Measurements from ENCODE around the gene ZNF618. TPM values are rescaled to one million over a fixed set of nuclear protein-coding genes. Genes with fewer than 3 reads are reported as not detected.
A peak's percentile ranks its signal among the peaks of the same experiment; 100 is the strongest.

The ZNF618 gene
- total and polyA plus RNA-seq, 2 experiments from 2014 or later: 12.1 to 22.1 TPM

DNA sequence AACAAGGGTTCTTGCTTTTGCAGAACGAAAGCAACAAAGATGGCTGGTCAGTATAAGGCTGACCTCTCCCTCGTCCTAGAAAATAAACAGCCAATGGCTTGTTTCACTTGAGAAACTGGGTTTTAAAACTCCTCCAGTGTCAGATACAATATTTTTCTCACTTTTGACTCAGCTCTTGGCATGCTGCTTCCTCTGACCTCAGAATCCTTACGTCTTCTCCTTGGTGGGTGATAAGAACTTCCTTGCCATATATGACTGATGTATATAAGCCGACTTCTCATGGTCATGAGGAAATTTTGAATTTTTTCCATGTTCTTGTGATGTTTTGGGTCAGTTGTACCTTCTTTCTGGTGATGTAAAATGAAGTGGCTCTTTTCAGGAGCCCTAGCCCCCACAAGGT is 3.8 kb downstream of the ZNF618 start:
- DNase-seq (ENCODE audit: low spot score) (no peak), ATAC-seq (no peak)
- H3K4me2 ChIP-seq: no peak overlapping the region
- Mint-ChIP-seq H3K9me3 (no peaks in the 10 kb centered on the region), H3K27ac (no peak overlapping the region), H3K4me3 (no peak overlapping the region), H3K4me1 (peaks cover 55% of the 10 kb centered on the region), H3K36me3 (ENCODE audit: low read depth) (no peaks in the 10 kb centered on the region), H3K27me3 (ENCODE audit: insufficient read depth, low read depth, poor library complexity) (peaks cover 6% of the 10 kb centered on the region)
- no peak overlapping the region for H2AFZ ChIP-seq
- TF ChIP-seq ZNF114 (CRISPR knock-in tag; IDR thresholded peaks at IDR 0.05) (no peak), JUNB (IDR thresholded peaks at IDR 0.05; ENCODE audit: unreplicated experiment) (no peak), ZNF331 (CRISPR knock-in tag; IDR thresholded peaks at IDR 0.05; ENCODE audit: low read depth) (no peak), EZH2 (IDR thresholded peaks at IDR 0.05; ENCODE audit: low read depth, unreplicated experiment) (no peak), STAT1 (IDR thresholded peaks at IDR 0.05; ENCODE audit: unreplicated experiment) (no peak)
- TF ChIP-seq, protein P1, sequence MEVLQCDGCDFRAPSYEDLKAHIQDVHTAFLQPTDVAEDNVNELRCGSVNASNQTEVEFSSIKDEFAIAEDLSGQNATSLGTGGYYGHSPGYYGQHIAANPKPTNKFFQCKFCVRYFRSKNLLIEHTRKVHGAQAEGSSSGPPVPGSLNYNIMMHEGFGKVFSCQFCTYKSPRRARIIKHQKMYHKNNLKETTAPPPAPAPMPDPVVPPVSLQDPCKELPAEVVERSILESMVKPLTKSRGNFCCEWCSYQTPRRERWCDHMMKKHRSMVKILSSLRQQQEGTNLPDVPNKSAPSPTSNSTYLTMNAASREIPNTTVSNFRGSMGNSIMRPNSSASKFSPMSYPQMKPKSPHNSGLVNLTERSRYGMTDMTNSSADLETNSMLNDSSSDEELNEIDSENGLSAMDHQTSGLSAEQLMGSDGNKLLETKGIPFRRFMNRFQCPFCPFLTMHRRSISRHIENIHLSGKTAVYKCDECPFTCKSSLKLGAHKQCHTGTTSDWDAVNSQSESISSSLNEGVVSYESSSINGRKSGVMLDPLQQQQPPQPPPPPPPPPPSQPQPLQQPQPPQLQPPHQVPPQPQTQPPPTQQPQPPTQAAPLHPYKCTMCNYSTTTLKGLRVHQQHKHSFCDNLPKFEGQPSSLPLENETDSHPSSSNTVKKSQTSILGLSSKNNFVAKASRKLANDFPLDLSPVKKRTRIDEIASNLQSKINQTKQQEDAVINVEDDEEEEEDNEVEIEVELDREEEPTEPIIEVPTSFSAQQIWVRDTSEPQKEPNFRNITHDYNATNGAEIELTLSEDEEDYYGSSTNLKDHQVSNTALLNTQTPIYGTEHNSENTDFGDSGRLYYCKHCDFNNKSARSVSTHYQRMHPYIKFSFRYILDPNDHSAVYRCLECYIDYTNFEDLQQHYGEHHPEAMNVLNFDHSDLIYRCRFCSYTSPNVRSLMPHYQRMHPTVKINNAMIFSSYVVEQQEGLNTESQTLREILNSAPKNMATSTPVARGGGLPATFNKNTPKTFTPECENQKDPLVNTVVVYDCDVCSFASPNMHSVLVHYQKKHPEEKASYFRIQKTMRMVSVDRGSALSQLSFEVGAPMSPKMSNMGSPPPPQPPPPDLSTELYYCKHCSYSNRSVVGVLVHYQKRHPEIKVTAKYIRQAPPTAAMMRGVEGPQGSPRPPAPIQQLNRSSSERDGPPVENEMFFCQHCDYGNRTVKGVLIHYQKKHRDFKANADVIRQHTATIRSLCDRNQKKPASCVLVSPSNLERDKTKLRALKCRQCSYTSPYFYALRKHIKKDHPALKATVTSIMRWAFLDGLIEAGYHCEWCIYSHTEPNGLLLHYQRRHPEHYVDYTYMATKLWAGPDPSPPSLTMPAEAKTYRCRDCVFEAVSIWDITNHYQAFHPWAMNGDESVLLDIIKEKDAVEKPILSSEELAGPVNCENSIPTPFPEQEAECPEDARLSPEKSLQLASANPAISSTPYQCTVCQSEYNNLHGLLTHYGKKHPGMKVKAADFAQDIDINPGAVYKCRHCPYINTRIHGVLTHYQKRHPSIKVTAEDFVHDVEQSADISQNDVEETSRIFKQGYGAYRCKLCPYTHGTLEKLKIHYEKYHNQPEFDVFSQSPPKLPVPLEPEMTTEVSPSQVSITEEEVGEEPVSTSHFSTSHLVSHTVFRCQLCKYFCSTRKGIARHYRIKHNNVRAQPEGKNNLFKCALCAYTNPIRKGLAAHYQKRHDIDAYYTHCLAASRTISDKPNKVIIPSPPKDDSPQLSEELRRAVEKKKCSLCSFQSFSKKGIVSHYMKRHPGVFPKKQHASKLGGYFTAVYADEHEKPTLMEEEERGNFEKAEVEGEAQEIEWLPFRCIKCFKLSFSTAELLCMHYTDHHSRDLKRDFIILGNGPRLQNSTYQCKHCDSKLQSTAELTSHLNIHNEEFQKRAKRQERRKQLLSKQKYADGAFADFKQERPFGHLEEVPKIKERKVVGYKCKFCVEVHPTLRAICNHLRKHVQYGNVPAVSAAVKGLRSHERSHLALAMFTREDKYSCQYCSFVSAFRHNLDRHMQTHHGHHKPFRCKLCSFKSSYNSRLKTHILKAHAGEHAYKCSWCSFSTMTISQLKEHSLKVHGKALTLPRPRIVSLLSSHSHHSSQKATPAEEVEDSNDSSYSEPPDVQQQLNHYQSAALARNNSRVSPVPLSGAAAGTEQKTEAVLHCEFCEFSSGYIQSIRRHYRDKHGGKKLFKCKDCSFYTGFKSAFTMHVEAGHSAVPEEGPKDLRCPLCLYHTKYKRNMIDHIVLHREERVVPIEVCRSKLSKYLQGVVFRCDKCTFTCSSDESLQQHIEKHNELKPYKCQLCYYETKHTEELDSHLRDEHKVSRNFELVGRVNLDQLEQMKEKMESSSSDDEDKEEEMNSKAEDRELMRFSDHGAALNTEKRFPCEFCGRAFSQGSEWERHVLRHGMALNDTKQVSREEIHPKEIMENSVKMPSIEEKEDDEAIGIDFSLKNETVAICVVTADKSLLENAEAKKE (CRISPR knock-in tag; IDR thresholded peaks at IDR 0.05): no peak
- TF ChIP-seq, protein P2, sequence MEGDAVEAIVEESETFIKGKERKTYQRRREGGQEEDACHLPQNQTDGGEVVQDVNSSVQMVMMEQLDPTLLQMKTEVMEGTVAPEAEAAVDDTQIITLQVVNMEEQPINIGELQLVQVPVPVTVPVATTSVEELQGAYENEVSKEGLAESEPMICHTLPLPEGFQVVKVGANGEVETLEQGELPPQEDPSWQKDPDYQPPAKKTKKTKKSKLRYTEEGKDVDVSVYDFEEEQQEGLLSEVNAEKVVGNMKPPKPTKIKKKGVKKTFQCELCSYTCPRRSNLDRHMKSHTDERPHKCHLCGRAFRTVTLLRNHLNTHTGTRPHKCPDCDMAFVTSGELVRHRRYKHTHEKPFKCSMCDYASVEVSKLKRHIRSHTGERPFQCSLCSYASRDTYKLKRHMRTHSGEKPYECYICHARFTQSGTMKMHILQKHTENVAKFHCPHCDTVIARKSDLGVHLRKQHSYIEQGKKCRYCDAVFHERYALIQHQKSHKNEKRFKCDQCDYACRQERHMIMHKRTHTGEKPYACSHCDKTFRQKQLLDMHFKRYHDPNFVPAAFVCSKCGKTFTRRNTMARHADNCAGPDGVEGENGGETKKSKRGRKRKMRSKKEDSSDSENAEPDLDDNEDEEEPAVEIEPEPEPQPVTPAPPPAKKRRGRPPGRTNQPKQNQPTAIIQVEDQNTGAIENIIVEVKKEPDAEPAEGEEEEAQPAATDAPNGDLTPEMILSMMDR (conservative IDR thresholded peaks at IDR 0.05; ENCODE audit: low read depth in 2 of 2): no peak
- H3F3A ChIP-seq (replicated peaks; ENCODE audit: low read depth): no peaks in the 10 kb centered on the region
- H3K36me3 ChIP-seq (ENCODE audit: insufficient read depth): no peaks in the 10 kb centered on the region
- peaks cover 73% of the 10 kb centered on the region for H3K79me2 ChIP-seq (replicated peaks; ENCODE audit: insufficient read depth)
- peaks cover 6% of the 10 kb centered on the region for H3K27me3 ChIP-seq (ENCODE audit: insufficient read depth)
- peaks cover 38% of the 10 kb centered on the region for H3K4me1 ChIP-seq (ENCODE audit: insufficient read depth)
- no peak overlapping the region for H3K4me3 ChIP-seq
- peak overlapping the region; percentile 51; the same call in 1 of the 2 replicates for H3K27ac ChIP-seq (ENCODE audit: low read depth)
- H3K9me2 ChIP-seq (ENCODE audit: insufficient read depth): no peaks in the 10 kb centered on the region
- peaks cover 3% of the 10 kb centered on the region; the same call in 1 of the 2 replicates for H4K20me1 ChIP-seq (replicated peaks; ENCODE audit: insufficient read depth)
